Transverse colon (tissue), 4 donors: ENCODE results near the gene ATRAID. TPM values are rescaled to one million over a fixed set of nuclear protein-coding genes. Genes with fewer than 3 reads are reported as not detected.

Experiments used
- DNase-seq: peaks from one replicate; pipeline ENCODE4 v3.0.0-alpha.2; 2019
- H3K27ac ChIP-seq, 4 donors: fragments of 200-600 bp; sonication (generic); 2 replicates each; pipeline ENCODE4 v1.5.1; 2016 to 2018; ENCODE audit warnings: inconsistent platforms in 4 of 4
- H3K27me3 ChIP-seq: fragments of 200-600 bp; sonication (generic); 2 replicates; pipeline ENCODE4 v1.5.1; 2017; ENCODE audit warnings: inconsistent platforms
- H3K36me3 ChIP-seq, 4 donors: fragments of 200-600 bp; sonication (generic); 2 replicates each; pipeline ENCODE4 v1.5.1; 2017 to 2019; ENCODE audit warnings: inconsistent platforms in 4 of 4
- H3K4me1 ChIP-seq, 4 donors: fragments of 200-600 bp; sonication (generic); 2 replicates each; pipeline ENCODE4 v1.5.1; 2017 to 2020; ENCODE audit warnings: inconsistent platforms in 4 of 4
- H3K4me3 ChIP-seq, 4 donors: fragments of 200-600 bp; sonication (generic); 1 replicate in 1 of 4; 2 replicates in 3 of 4; pipeline versions ENCODE4 v1.5.1 to v1.6.1; 2017 to 2019; ENCODE audit warnings: inconsistent platforms in 4 of 4
- H3K9me3 ChIP-seq, 2 donors: fragments of 200-600 bp; sonication (generic); 2 replicates each; pipeline ENCODE4 v1.5.1; 2017 to 2019; ENCODE audit warnings: inconsistent platforms in 2 of 2
- CTCF ChIP-seq, 5 experiments: fragments of 200-600 bp in 3 of 5; fragments of 450-650 bp in 2 of 5; sonication (generic) in 3 of 5; IDR thresholded peaks; 1 replicate in 2 of 5; 2 replicates in 3 of 5; pipeline ENCODE4 v1.5.1; 2016 to 2017; ENCODE audit warnings: antibody characterized with exemption in 5 of 5, inconsistent platforms in 3 of 5, mild to moderate bottlenecking in 2 of 5, moderate library complexity in 1 of 5
- EP300 ChIP-seq: sonication (generic); formaldehyde crosslinking; IDR thresholded peaks from one replicate; pipeline ENCODE4 v1.6.1; 2017; ENCODE audit warnings: antibody characterized with exemption, low read depth
- POLR2A ChIP-seq: fragments of 450-650 bp; IDR thresholded peaks from one replicate; pipeline ENCODE4 v1.6.1; 2016; ENCODE audit warnings: antibody characterized with exemption, mild to moderate bottlenecking, moderate library complexity
- POLR2AphosphoS5 ChIP-seq, 3 donors: sonication (generic); formaldehyde crosslinking; IDR thresholded peaks; one replicate each; pipeline ENCODE4 v1.6.1; 2016; ENCODE audit warnings: antibody characterized with exemption in 3 of 3
- WGBS, 2 donors: methylation state at CpG; one replicate each; pipeline ENCODE4 v1.1.5; 2018; ENCODE audit warnings: low coverage in 1 of 2; 5-methylcytosine and 5-hydroxymethylcytosine counted together
- in situ Hi-C, 4 donors: fragments of 200-750 bp; cut with MboI; loops; one replicate each; pipeline versions ENCODE4 v1.15.0 to v1.15.1; 2017; ENCODE audit warnings: low sequenced_read_pairs in 3 of 4, low pct_ligation_motif_present in 1 of 4, low pct_unique_long_range_greater_than_20kb in 1 of 4
- intact Hi-C: fragments of 100-400 bp; cut with DNase I; formaldehyde crosslinking; loops from one replicate; pipeline ENCODE4 v1.15.1; 2023; ENCODE audit warnings: low total_unique reads
- total RNA-seq, 4 donors: library from RNA; depleted of rRNA; stranded (reverse); fragments of >200 nt; gene quantifications; one replicate each; pipeline ENCODE4 v1.1.0, GENCODE V29; 2016

The ATRAID gene
- total RNA-seq, 4 donors from 2014 or later, result 64.7 to 179 (median 121) TPM

- H3K27me3 ChIP-seq, result no peaks in the 10 kb centered on the region
- TF ChIP-seq POLR2A (no peak), CTCF (IDR thresholded peaks at IDR 0.05) (no peak), EP300 (no peak), POLR2AphosphoS5 (IDR thresholded peaks at IDR 0.05) (no peak)
- H3K36me3 ChIP-seq, result peaks cover 0 to 39% (median 7%) of the 10 kb centered on the region in 4 donors
- intact Hi-C loops, result no loop called here
- no peak overlapping the region for H3K4me3 ChIP-seq
- H3K27ac ChIP-seq, result no peak overlapping the region
- no peaks in the 10 kb centered on the region for H3K9me3 ChIP-seq
- H3K4me1 ChIP-seq, result no peaks in the 10 kb centered on the region
- in situ Hi-C loops, result loop anchor here in 1 of 4 donors (25.0 kb wide), 1 partner anchor 91 kb away; the partner anchor contains the start of genes ABHD1 and CGREF1
- 80 to 93% methylated on average over 1 to 9 of the region's 9 CpGs for WGBS, 2 donors
- DNase-seq, result no peak
These were observed 8.1 kb upstream of the ATRAID start for GRCh38 chr2:27203741-27204140.

- DNase-seq, result no peak
- in situ Hi-C loops (loop anchor here in 1 of 4 donors (25.0 kb wide), 1 partner anchor 92 kb away; the partner anchor contains the start of genes ABHD1 and CGREF1), intact Hi-C loops (no loop called here)
- peaks cover 0 to 4% (median 0%) of the 10 kb centered on the region in 4 donors for H3K4me1 ChIP-seq
- no peak overlapping the region for H3K27ac ChIP-seq
- TF ChIP-seq POLR2AphosphoS5 (IDR thresholded peaks at IDR 0.05), result no peak
- no peak for TF ChIP-seq POLR2A
- TF ChIP-seq EP300, result no peak
- TF ChIP-seq CTCF (IDR thresholded peaks at IDR 0.05), result no peak
- no peaks in the 10 kb centered on the region for H3K27me3 ChIP-seq
- WGBS, 2 donors, result 91% methylated on average over 8 of the region's 8 CpGs; no CpG with 5 or more reads in 1 of the 2 donors
- H3K36me3 ChIP-seq, result peaks cover 0 to 39% (median 7%) of the 10 kb centered on the region in 4 donors
- no peak overlapping the region for H3K4me3 ChIP-seq
- no peaks in the 10 kb centered on the region for H3K9me3 ChIP-seq
These were observed 7.3 kb upstream of the ATRAID start for GRCh38 chr2:27204566-27204965.

GRCh38 chr2:27205206-27205605, 6.6 kb upstream of the ATRAID start:
- 61 to 80% methylated on average over 1 to 8 of the region's 8 CpGs for WGBS, 2 donors
- Histone ChIP-seq H3K4me1 (peaks cover 0 to 11% (median 3%) of the 10 kb centered on the region in 4 donors), H3K36me3 (peaks cover 0 to 39% (median 7%) of the 10 kb centered on the region in 4 donors), H3K9me3 (no peaks in the 10 kb centered on the region), H3K27me3 (no peaks in the 10 kb centered on the region), H3K4me3 (no peak overlapping the region), H3K27ac (no peak overlapping the region)
- DNase-seq, result no peak
- intact Hi-C loops, result no loop called here
- TF ChIP-seq EP300 (no peak), POLR2AphosphoS5 (IDR thresholded peaks at IDR 0.05) (no peak), CTCF (IDR thresholded peaks at IDR 0.05) (no peak), POLR2A (no peak)
- in situ Hi-C loops, result loop anchor here in 1 of 4 donors (25.0 kb wide), 1 partner anchor 93 kb away; the partner anchor contains the start of genes ABHD1 and CGREF1

- DNase-seq, result no peak
- intact Hi-C loops, result no loop called here
- TF ChIP-seq POLR2A, result no peak
- TF ChIP-seq CTCF (IDR thresholded peaks at IDR 0.05), result no peak
- TF ChIP-seq EP300, result no peak
- TF ChIP-seq POLR2AphosphoS5 (IDR thresholded peaks at IDR 0.05), result no peak
- Histone ChIP-seq H3K9me3 (no peaks in the 10 kb centered on the region), H3K27me3 (no peaks in the 10 kb centered on the region), H3K4me1 (peaks cover 4 to 19% (median 10%) of the 10 kb centered on the region in 4 donors), H3K27ac (no peak overlapping the region), H3K4me3 (no peak overlapping the region), H3K36me3 (peaks cover 0 to 35% (median 7%) of the 10 kb centered on the region in 4 donors)
- in situ Hi-C loops, result loop anchor here in 1 of 4 donors (25.0 kb wide), 1 partner anchor 94 kb away; the partner anchor contains the start of genes ABHD1 and CGREF1
- WGBS, 2 donors, result 95 to 100% methylated on average over 4 to 6 of the region's 6 CpGs
These were observed 5.5 kb upstream of the ATRAID start for GRCh38 chr2:27206346-27206745.
